Measurements from ENCODE around the gene HSF5.

- TF ChIP-seq CTCF (IDR thresholded peaks at IDR 0.05; ENCODE audit: insufficient read depth, low read length) (no peak), SPI1 (IDR thresholded peaks at IDR 0.05; ENCODE audit: borderline replicate concordance, low read depth) (no peak), POLR2AphosphoS5 (IDR thresholded peaks at IDR 0.05; ENCODE audit: low read depth) (no peak)
These were observed 117.9 kb downstream of the HSF5 start for GRCh38 chr17:58370309-58370708.

Data from HL-60 (cell line).